Tibial artery (tissue), 4 donors: ENCODE data around the gene PPFIA2.

Experiments
- DNase-seq, 2 donors: peaks; one replicate each; pipeline ENCODE4 v3.0.0-alpha.2; 2019
- H3K27ac ChIP-seq, 2 donors: fragments of 200-600 bp; sonication (generic) in 1 of 2; 1 replicate in 1 of 2; 2 replicates in 1 of 2; pipeline ENCODE4 v1.5.1; 2018 to 2019; ENCODE audit warnings: mild to moderate bottlenecking in 1 of 2
- H3K27me3 ChIP-seq, 2 donors: fragments of 200-600 bp; sonication (generic) in 1 of 2; one replicate each; pipeline versions ENCODE4 v1.5.1 to v1.6.0; 2016 to 2019
- H3K36me3 ChIP-seq, 3 donors: fragments of 200-600 bp; sonication (generic) in 2 of 3; one replicate each; pipeline ENCODE4 v1.5.1; 2016 to 2019; ENCODE audit warnings: mild to moderate bottlenecking in 2 of 3
- H3K4me1 ChIP-seq, 4 donors: fragments of 200-600 bp; sonication (generic) in 2 of 4; 1 replicate in 3 of 4; 2 replicates in 1 of 4; pipeline ENCODE4 v1.5.1; 2016 to 2019
- H3K4me3 ChIP-seq, 2 donors: fragments of 200-600 bp; sonication (generic) in 1 of 2; 1 replicate in 1 of 2; 2 replicates in 1 of 2; pipeline ENCODE4 v1.5.1; 2018 to 2019; ENCODE audit warnings: mild to moderate bottlenecking in 2 of 2
- H3K9me3 ChIP-seq, 3 donors: fragments of 200-600 bp; sonication (generic) in 1 of 3; one replicate each; pipeline ENCODE4 v1.5.1; 2016 to 2019
- CTCF ChIP-seq, 2 experiments: fragments of 200-600 bp in 1 of 2; fragments of 450-650 bp in 1 of 2; IDR thresholded peaks; one replicate each; pipeline ENCODE4 v1.5.1; 2017 to 2019; ENCODE audit warnings: antibody characterized with exemption in 2 of 2, mild to moderate bottlenecking in 1 of 2, moderate library complexity in 1 of 2
- intact Hi-C: fragments of 100-400 bp; cut with DNase I; formaldehyde crosslinking; loops from one replicate; pipeline ENCODE4 v1.15.0; 2023; ENCODE audit warnings: low total_unique reads

The PPFIA2 gene

GRCh38 chr12:81727391-81727790 lies 31.8 kb downstream of the PPFIA2 start:
- intact Hi-C loops: no loop called here
- no peak overlapping the region for H3K4me3 ChIP-seq
- H3K9me3 ChIP-seq: no peaks in the 10 kb centered on the region
- H3K27ac ChIP-seq: no peak overlapping the region
- H3K4me1 ChIP-seq: no peaks in the 10 kb centered on the region
- no peaks in the 10 kb centered on the region for H3K36me3 ChIP-seq
- TF ChIP-seq CTCF (IDR thresholded peaks at IDR 0.05): no peak
- DNase-seq: no peak
- H3K27me3 ChIP-seq: no peaks in the 10 kb centered on the region

DNA sequence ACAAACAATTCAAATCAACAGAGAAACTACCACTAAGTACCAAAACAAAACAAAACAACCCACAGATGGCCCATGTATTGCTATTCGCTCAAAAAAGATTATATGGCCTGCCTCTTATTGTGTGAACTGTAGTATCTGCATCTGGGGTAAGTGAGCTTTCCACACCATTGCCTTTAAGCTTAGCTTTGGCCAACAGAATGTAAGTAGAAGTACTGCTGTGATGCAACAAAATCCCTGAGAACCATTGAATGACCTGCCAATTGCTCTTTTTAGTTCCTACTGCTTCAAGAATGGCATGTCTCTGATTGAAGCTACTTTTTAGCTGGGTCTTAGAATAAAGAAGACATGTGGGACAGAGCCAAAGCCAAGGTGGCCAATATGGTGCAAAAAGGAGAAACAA lies 32.5 kb downstream of the PPFIA2 start:
- Histone ChIP-seq H3K27me3 (no peaks in the 10 kb centered on the region), H3K9me3 (no peaks in the 10 kb centered on the region), H3K4me1 (no peaks in the 10 kb centered on the region), H3K36me3 (no peaks in the 10 kb centered on the region), H3K27ac (no peak overlapping the region), H3K4me3 (no peak overlapping the region)
- DNase-seq: no peak
- intact Hi-C loops: no loop called here
- TF ChIP-seq CTCF (IDR thresholded peaks at IDR 0.05): no peak

DNA sequence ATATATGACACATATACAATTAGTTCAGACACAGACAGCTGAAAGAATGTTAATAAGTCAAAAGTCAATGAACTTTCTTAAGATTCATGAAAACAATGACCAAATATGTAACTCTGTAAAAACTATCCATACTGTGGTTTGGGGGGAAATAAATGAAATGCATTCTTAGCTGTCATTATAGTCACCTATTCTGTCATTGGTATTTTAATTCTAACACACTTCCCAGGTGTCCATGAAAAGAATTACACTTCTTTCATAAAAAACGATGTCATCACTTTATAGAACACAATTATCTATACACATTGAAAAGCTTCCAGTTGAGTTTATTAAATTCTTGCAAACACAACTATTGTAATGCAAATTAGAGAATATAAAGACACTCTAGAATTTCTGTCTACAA lies 35.8 kb downstream of the PPFIA2 start:
- DNase-seq: no peak
- intact Hi-C loops: no loop called here
- Histone ChIP-seq H3K36me3 (no peaks in the 10 kb centered on the region), H3K27ac (no peak overlapping the region), H3K4me3 (no peak overlapping the region), H3K4me1 (no peaks in the 10 kb centered on the region), H3K9me3 (no peaks in the 10 kb centered on the region), H3K27me3 (no peaks in the 10 kb centered on the region)
- no peak for TF ChIP-seq CTCF (IDR thresholded peaks at IDR 0.05)

DNA sequence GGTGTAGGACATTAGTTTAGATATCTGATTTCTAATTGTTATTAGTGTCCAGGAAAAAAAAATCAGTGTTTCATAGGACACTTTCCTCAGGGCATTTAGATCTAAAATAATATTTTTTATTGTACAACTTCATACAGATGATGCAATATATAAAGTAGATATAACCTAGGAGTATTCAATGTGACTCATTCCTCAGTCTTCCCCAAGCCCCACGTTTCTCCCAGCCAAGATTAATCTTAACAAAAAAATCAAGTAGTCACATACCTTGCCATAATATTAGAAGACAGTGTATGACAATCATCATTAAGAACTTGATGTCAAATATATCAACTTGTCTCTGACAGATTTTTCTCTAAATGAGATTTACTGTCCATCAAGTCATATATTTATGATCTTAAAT lies 37.1 kb downstream of the PPFIA2 start:
- Histone ChIP-seq H3K36me3 (no peaks in the 10 kb centered on the region), H3K27me3 (no peaks in the 10 kb centered on the region)
- intact Hi-C loops: no loop called here

GRCh38 chr12:81718616-81719015 lies 40.5 kb downstream of the PPFIA2 start:
- no peaks in the 10 kb centered on the region for H3K9me3 ChIP-seq
- H3K36me3 ChIP-seq: no peaks in the 10 kb centered on the region
- no peaks in the 10 kb centered on the region for H3K27me3 ChIP-seq
- DNase-seq: no peak
- no peaks in the 10 kb centered on the region for H3K4me1 ChIP-seq
- TF ChIP-seq CTCF (IDR thresholded peaks at IDR 0.05): no peak
- H3K27ac ChIP-seq: no peak overlapping the region
- H3K4me3 ChIP-seq: no peak overlapping the region
- intact Hi-C loops: no loop called here

More for the DNA sequence above, 37.1 kb downstream of the PPFIA2 start:
- no peak for TF ChIP-seq CTCF (IDR thresholded peaks at IDR 0.05)
- no peak for DNase-seq
- H3K9me3 ChIP-seq: no peaks in the 10 kb centered on the region
- no peak overlapping the region for H3K27ac ChIP-seq
- no peaks in the 10 kb centered on the region for H3K4me1 ChIP-seq
- no peak overlapping the region for H3K4me3 ChIP-seq

DNA sequence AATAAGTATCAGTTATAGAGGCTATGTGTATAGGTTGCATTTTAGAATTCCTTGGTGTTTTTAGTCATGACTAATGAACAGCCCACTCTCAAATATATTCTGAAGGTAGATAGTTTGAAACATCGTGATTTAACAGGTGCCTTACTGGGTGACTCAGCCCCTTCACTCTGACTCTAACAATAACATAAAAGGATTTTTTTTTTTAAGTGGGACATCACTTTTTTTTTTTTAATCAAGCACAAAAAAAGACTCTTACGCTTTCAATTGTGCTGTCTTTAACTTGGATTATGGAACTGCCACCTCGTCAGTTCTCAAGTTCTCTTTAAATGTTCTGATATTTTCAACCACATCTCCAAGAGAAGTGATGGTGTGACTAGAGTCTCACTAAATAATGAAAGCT lies 46.6 kb downstream of the PPFIA2 start:
- H3K9me3 ChIP-seq: no peaks in the 10 kb centered on the region
- DNase-seq: no peak
- no peaks in the 10 kb centered on the region for H3K27me3 ChIP-seq
- H3K4me1 ChIP-seq: no peaks in the 10 kb centered on the region
- no peaks in the 10 kb centered on the region for H3K36me3 ChIP-seq
- intact Hi-C loops: no loop called here
- TF ChIP-seq CTCF (IDR thresholded peaks at IDR 0.05): no peak
- H3K4me3 ChIP-seq: no peak overlapping the region
- H3K27ac ChIP-seq: no peak overlapping the region
